HG02973 (cell line): ENCODE results near the gene ACSF3.

Experiments used
- ATAC-seq: cut with Tn5 transposase; IDR thresholded peaks from one replicate; pipeline ENCODE4 v1.9.1; 2021; ENCODE audit warnings: moderate library complexity; ENCODE audit not compliant: unreplicated experiment

The ACSF3 gene

DNA sequence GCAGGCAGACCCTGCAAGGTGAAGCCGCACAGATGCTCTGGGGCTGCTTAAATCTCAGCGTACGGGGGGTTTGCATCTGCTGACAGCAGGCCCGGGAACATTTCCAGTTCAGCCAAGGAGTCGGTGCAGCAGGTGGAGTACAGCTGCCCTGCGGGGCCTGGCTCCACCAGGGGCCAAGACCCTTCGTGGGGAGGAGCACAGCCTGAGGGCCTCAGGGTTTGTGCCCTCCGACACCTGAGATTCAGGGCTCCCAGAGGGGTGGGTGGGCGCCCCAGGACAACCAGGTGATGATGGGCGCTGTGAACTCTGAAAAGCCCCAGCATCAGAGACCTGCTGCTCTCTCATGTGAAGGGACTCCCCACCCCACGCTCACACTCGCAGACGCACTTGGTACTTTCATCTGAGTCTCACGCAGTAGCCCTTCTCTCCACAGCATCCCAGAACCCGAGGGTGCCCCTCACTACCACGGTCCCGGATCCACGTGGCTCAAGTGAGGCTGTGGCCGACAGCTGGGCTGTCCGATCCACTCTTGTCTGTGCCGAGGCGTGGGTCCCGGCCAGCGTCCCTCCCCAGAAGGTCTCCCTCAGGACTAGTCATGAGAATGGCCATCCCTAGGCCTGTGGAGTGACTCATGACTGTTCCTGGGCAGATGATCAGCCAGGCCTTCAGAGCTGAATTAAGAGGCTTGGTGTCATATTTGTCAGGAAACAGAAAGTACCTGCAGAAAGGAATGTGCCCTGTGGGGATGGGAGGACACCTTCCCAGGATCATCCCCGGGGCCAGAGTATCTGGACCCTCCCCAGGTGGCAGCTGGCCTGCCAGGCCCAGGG, 29.6 kb downstream of the ACSF3 start:
- ATAC-seq, result no peak

DNA sequence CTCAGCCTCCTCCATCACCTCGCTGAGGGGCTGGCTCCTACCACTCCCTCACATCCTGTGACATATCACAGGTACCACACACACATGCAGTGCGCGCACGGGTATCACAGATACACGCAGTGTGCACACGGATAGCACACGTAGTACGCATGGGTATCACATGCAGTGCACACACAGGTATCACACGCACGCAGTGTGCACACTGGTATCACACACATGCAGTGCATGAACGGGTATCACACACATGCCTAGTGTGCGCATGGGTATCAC, 30.1 kb downstream of the ACSF3 start:
- ATAC-seq, result no peak

DNA sequence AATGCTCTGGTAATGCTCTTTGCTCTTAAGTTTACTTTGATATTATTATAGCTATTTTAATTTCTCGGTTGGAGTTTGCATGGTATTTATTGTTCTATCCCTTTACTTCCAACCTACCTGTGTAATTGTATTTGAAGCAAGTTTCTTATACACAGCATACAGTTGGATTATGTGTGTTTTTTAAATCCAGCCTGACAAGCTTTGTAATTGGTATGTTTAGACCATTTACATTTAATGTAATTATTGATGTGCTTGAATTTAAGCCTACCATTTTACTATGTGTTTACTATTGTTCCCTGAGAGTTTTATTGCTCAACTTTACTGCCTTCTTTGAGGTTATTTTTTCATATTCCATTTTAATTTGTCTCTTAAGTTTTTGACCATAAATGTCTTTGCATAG, 35.7 kb downstream of the ACSF3 start:
- no peak for ATAC-seq

DNA sequence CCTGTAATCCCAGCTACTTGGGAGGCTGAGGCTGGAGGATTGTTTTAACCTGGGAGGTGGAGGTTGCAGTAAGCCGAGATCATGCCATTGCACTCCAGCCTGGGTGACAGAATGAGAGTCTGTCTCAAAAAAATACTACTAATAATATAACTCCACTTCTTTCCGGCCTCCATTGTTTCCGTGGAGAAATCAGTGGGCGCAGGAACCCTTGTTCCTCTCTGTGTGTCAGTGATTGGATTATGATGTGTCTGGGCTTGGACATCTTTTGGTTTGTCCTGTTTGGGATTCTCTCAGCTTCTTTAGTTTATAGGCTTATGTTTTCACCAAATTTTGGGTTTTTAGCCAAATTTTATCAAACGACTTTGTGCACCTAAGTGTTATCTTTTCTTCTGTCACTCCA, 36.8 kb downstream of the ACSF3 start:
- ATAC-seq, result no peak

DNA sequence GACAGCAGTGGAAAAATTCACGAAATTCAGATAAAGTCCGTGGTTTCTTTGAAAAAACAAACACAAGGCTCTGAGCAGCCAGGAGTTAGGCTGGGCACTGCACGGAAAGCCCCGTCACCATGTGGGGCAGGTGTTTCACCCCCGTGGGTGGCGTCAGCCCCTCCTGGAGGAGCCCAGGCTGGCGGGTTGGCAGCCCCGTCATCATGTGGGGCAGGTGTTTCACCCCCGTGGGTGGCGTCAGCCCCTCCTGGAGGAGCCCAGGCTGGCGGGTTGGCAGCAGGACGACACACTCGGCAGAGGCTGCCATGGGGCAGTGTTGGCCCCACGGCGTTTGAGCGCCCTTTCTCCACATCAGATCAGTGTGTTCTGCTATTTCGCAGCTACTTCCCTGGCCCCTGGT, 38.1 kb downstream of the ACSF3 start:
- no peak for ATAC-seq

DNA sequence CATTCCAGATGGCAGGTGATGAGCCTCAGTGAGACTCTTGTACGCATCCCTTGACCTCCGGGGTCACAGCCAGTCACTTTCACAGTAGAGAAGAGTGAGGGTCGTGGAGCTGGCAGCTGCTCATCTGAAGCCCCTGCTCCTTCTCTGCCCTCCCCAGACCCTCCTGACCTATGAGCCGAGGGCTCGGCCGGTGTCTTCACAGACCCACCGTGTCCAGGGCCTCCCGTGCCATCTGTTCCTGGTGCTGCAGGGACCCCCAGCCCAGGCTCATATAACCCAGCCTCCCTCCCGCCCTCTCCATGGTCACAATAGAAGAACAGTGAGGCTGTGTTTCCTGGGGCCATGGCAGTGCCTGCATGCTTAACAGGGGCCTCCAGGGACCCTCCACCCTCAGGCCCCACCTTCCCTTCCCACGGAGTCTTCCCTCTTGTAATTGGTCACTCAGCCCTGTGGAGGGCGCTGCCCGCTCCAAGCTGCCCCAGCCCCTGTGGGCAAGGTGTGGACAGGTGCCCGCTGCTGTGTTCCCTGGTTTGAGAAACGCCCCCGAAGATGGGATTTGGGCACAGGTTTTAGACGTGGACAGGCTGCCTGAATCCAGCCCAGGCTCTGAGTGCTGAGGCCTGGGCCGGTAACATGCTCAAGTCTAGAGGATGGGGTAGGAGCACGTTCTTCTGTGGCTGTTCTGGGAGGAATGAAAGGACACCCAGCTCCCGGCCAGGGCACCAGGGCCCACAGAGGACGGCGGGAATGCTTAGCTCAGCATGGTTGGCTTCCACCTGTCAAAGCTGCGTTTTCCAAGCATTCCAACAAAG, 38.7 kb downstream of the ACSF3 start:
- no peak for ATAC-seq

DNA sequence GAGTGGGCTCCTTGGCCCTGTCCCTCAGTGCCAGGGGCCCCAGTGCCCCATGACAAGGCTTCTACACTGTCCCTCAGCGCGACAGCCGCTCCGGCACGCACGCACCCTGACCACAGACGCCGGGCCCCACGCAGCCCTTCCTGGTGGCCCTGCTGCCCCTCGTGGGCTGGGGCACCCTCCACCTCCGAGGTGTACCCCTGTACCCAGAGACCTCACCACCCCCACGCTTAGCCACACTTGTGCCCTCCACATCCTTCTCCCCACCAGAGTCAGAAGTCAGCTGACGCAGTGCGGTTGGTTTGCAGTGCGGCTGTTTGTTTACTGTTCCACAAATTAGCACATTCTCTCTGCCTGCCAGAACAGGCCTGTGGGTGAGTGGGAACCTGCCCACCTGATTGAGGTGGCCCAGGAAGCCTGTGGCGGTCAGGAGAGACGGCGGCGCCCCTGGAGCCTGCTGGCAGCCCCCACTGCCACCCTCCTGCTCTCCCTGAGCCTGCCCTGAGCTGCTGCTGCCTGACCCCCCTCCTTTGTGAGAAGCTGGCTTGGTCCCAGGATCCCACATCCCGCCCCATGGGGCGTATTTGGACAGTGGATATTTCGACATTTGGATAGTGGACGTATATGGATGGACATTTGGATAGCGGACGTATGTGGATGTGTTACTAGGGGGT, 39.9 kb downstream of the ACSF3 start:
- no peak for ATAC-seq

DNA sequence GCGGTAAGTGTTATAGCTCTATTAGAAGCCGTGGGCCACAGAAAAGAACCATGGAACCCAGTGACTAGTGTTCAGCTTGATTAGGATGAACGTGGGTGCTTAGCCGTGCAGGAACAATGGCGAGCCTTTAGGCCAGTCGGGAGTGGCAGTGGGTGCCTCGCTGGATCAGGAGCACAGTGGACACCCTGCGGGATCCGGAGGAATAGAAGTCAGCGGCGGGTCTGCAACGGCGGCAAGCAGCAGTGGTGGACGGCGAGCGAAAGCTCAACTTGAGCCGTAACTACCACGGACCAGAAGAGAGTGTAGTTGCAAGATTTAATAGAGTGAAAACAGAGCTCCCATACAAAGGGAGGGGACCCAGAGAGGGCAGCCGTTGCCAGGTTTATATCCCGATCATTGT, 40.6 kb downstream of the ACSF3 start:
- no peak for ATAC-seq

DNA sequence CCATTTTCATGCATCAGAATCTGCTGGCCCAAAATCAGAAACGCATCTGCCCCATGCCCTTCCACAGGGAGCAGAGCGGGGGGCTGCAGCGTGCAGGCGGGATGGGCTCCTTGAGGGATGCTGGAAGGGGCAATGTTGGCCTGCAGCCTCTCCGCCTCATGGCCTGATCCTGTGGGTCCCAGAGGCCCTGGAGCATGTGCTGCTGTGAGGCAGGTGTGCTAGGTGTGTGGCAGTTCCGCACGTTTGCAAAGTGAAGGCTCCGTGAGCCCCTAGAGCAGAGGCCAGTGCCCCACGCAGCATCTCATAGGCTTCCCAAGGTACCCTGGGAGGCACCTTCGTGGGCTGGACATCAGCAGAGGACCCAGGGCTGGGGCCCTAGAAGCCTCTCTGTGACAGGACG, 41.5 kb downstream of the ACSF3 start:
- no peak for ATAC-seq

DNA sequence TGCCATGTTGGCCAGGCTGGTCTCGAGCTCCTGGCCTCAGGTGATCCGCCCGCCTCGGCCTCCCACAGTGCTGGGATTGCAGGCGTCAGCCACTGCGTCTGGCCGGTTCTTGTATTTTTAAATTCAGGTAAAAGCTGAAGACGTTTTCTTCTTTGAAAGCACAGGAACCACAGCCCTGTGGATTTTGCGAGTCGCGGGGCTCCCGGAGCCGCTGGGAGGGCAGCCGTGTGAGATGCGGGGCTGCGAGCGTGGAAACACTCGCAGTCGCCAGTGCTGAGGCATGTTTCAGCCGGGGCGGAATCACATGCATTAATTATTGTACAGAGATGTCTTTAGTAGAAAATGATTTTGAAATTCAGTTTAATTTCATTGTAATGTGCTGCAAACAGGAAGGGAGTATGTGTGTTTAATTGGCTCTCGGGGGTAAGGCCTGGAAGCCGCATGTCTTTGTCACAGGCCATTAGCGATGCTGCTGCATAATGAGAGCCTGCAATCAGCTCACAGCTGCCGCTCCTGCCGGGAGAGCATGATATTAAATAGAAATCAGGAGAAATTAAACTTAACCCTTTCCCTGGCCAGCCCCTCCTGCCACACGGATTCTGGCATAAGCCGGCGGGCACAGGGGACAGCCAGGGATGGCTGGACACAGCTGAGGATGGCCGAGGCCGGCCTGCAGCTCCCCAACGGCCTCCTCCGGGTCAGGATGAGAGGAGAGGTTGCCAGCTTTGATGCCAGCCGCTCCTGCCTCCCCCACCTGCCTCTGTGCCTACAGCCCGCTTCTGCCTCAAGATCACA, 42.5 kb downstream of the ACSF3 start:
- no peak for ATAC-seq

DNA sequence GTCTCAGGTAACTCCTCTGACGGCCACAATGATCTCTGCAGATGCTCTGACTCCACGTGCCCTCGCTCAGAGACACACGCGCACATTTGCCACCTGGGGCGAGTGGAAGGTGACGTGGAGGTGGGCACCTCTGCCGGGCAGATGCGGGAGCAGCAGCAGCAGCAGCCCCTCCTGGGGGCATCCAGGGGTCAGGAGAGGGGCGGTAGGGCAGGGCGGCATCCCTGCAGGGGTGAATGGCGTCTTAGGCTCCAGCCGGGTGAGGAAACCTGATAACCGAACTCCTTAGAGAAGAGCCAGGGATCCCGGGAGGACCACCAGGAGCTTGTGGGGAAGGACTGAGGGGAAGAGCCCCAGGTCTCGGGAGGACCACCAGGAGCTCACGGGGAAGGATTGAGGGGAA, 43.3 kb downstream of the ACSF3 start:
- ATAC-seq, result no peak

DNA sequence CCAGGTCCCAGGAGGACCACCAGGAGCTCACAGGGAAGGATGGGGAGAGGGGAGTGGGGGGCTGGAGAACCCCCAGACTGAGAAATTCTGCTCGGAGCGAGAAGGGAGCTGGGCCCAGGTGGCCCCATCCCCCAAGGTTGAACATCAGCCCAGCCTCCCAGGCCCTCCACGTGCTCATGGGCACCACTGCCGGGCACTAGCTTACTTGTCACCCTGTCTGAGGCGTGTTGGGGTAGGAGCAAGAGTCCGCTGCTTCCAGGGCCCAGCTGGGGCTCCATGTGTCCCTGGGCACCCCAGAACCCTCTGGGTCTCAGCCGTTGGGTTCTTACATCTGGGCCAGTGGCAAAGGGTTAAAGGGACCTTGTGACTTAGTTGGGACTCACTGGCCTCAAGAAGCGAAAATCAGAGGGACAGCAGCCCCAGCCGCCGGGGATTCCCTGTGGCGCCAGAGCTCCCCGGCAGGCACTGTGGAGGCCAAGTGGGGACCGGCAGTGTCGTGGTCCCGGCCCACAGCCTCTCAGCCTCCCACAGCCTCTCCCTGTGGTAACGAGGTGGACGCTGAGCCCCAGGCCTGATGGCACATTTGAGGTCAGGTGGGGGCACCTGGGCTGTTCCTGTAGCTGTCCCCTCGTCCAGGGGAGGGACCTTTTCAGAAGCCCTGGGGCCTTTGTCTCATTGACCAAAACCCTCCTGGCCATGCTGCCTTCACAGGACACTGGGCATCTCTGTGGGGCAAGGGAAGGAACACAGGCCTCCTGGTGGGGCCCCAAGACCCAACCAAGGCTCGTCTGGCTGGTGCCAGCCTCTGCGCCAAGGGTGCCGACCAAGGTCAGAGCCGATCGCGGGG, 44.2 kb downstream of the ACSF3 start:
- ATAC-seq, result no peak

DNA sequence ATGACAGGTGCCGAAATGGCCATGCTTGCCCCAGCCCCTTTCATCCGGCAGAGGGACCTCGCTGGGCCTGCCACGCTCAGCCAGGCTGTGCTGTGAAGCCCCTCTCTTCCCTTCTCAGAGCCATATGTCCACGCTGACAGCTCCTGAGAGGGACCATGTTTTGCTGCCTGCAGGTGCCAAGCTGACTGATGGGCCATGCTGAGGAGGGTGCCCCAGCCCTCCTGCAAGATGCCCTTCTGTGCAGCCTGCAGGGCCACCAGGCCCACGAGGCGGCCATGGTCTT, 44.8 kb downstream of the ACSF3 start:
- ATAC-seq, result no peak

DNA sequence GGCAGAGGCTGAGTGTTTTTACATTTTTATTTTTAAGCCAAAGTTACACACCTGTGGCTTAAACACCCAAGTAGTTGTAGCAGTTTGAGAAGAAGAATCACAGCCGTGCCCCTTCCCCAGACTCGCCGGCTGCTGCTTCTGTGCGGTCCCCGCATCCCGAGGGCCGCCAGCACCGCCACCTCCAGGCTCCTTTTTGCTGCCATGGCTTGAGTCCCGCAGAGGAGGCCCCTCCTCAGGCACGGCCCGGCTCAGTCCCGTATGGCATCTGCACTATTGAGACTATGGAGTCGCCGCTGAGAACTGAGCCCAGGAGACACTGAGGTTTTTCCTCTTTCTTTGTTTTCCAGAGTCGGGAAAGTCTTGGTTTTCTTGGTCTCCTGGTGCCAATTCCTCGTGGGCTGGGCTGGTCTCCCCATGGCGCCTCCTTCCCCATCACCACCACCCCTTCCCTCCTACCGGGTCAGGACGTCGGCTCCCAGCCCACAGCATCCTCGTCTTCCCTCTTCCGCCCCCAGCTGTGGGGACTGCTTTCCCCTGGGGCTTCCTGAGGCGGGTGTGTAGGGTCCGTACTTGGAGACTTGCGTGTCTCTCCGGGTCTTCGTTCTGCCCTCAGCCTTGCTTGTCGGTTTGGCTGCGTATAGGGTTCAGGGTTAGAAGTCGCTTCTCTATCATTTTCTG, 45.3 kb downstream of the ACSF3 start:
- ATAC-seq, result no peak

DNA sequence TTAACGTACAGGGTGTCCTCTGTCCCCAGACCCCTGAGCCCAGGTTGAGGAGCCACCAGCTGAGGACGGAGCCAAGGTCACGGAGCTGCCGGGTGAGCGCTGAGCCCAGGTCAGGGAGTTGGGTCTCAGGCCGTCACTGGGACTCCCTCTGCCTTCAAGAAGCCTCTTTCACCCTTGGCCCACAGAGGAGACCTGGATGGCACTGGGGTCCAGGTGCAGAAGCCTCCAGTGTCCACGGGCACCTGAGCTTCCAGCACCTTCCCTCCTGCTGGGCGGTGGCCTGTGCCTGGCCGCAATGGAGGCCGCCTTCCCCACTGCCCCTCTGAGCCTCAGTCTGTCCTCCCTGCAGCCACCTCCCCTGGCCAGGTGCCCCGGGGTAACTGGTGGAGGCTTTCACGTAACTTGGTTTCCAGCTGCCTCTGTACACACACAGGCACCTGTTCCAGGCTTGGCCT, 46.3 kb downstream of the ACSF3 start:
- ATAC-seq, result no peak

DNA sequence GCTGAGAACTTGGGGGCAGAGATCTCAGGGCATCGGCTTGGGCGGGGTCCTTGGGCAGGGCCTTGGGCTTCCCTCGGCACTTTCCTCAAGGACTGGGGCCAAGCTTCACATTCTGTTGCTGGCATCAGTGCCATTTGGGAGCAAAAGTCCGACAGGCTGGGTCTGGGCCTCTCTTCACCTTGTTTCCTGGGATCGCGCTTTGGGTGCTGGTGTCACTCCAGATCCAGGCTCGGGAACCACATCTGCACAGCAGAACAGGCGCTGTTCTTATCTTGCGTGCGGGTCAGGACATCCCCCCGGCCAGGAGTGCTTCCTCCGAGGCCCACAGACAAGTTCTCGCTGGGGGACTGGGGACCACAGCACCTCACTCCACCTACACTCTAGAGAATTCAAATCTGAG, 46.7 kb downstream of the ACSF3 start:
- ATAC-seq, result no peak

DNA sequence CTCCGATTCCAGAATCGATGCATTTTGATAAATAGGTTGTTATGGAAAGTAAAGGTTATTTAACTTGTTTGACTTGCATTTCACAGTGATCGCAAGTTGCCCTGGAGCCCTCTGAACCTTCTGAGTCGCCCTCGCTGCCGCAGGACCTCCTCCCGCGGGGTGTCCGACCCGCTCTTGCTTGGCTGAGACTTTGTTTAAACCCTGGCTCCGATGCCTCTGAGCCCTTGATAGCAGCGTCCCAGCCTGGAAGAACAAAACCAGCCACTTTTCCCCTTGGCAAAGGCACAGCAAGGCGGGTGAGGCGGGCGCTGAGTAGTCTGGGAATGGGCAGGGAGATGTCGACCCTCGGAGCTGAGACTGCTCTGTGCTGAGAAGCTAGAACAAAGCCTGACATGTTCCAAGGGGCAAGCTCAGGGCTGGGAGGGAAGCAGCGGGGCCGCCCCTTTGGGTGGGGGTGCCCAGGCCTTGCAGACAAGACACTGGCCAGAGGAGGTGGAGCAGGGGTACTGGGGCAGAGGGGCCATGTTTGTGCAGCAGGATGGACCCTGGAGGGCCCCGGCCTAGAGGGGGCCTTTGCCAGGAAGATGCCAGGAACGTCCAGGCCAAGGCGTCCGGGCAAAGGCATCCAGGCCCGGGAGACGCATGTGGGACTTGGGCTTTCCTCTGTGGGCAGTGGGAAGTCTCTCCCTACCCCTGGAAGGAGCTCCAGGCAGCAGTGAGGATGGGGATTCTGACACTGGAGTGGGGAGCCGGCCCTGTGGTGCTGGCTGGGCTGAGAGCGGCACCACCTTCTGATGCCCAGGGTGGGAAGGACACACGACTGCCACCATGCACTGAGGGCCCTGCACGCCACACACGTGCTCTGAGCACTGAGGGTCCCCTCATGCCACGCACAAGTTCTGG, 47.6 kb downstream of the ACSF3 start:
- no peak for ATAC-seq

DNA sequence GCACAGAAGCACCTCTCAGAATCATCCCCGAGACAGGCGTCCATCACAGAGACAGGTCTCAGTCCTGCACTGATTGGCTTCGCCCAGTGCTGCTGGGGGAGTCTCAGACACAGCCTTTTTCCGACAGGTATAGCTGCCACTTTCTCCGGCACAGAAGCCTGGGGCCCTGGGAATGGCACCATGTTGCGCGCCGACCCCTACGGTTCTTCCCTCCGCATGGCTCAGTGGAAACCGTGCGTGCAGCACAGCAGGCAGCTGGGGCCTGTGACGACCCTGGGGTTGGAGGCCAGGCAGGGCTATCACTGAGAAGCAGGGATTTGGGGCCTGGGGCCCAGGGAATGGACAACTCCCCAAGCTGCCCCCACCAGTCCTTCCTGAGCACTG, 48.2 kb downstream of the ACSF3 start:
- ATAC-seq, result no peak
